Measurements from ENCODE around the gene ZC3HAV1L.
"Not testable (repeated sequence)": the region's sequence is repeated elsewhere in the genome, so short reads cannot be mapped to it uniquely, and the experiment has no call there.

Gene ZC3HAV1L

DNA sequence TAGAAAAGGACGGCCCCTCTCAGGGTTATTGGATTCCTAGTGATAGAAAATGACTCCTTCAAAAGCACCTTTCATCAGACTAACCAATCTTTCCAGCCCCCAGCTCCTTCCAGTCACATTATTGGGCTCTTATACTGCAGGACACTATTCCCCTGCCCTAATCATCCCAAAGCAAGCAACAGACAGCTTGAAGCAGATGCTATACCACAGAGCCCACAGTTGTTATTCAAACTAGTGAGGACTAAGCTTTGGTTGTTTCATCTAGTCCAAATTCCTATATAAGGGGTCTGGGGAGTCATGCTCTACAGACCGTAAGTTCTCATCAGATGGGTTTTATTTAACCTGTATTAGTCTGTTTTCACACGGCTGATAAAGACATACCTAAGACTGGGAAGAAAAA lies 24.5 kb downstream of the ZC3HAV1L start:
- DNase-seq: no peak

DNA sequence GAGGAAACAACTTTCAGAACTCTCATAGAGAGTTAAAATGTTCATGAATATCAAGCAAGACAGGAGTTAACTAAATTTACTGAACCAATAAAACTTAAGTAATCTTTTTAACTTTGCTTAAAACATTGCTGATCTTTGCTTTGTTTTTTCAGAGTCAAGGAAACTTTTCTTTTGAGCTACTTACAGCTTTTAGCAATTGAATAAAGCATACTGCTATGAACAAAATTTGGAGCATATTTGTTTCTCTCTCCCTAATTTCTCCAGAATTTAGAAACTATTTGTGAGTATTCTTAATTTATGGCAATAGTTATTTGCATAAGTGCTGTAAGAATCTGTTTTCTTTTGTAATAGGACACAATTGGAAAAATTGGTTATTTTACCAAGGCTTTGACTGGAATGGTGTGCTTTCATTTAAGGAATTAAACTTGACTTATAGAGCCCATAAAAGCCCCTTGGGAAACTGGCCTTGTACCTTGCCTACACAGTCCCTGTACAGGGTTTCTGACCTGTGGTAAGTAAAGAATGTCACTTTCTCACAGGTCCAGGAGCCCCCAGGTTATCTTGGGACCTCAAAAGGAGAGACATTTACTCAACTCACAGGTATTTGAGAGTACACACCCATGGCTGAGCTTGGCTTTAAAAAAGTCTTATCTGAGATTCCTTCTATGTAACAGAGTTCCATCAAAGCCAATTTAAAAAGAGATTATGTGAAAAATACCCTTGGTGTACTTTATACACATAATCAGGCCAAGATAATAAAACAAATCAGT lies 31.3 kb downstream of the ZC3HAV1L start:
- no peak for DNase-seq

GRCh38 chr7:138999414-138999813 lies 36.4 kb downstream of the ZC3HAV1L start:
- no peak for DNase-seq

DNA sequence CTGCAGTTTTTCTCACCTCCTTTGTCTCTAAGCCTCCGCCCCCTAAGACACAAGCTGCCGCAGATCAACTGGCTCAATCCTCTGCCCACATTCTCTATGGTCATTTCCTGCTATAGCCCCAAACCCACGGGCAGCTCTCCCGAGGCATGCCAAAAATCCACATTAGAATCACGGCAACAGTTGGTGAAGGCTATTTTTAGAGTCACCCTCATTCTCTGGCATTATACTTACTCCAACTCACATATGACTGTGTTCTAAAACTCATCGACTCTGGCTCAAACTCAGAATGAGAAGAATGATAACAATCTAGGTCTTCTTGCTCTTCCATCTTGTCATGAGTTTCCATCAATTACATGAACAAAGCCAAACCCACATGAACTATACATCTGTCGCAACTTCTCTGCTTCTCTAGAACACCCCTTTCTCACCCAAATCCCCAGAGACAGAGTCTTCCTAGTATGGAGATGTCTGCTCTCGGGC lies 43.8 kb downstream of the ZC3HAV1L start:
- DNase-seq: no peak

DNA sequence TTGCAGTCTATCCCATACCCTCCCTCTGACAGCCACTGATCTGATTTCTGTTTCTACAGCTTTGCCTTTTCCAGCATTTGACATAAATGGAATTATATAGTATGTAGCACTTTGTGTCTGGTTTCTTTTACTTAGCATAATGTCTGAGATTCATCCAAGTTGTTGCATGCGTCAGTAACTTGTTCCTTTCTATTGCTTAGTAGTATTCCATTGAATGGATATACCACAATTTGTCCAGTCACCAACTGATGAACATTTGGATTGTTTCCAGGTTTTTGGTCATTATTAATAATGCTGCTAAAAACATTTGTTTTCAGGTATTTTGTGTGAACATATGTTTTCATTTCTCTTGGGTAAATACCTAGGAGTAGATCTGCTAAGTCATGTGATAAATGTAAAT lies 48.2 kb downstream of the ZC3HAV1L start:
- DNase-seq: no peak

GRCh38 chr7:138982204-138982623 lies 53.6 kb downstream of the ZC3HAV1L start:
- DNase-seq: no peak

- no peak for DNase-seq
Measured at GRCh38 chr7:138981332-138982203, 54.3 kb downstream of the ZC3HAV1L start, which contains the start of gene KIAA1549. Gene KIAA1549 (minus strand): TSS chr7:138981389. CDS start chr7:138981269, 120 bp downstream.

GRCh38 chr7:138980563-138981291 lies 55.1 kb downstream of the ZC3HAV1L start:
- DNase-seq: no peak

GRCh38 chr7:138979988-138980562 lies 55.8 kb downstream of the ZC3HAV1L start:
- no peak for DNase-seq

DNA sequence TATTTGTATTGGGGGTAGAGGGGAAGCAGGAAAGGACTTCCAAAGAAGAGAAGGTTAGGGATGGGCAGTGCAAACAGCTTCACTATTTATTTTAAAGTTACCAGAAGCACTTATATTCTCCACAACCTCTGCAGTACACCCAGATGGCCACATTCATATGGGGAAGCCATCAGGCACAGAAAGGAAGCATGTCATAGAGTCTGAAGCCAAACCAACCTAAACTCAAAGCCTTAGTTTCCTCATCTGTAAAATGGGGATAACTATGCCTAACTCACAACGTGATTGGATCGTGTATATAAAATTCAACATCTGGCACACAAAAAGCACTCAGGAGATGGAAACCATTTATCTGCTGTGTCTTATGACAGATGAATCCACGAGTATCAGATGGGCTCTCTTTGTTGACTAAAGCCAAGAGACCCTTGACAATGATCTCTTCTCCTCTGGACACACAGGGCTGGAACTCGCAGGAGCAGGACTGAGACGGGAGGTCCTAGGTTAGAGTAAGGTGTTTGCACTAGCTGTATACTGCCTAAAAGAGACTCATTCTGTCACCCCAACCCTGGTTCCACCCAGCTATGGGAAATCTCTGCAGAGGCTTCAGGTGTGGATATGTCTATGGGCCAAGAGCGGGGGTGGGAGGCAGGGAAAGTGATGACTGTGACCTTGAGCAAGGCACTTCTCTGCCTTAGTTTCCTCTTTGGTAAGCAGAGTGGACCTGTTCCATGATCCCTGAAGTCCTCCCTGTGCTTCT lies 56.4 kb downstream of the ZC3HAV1L start:
- DNase-seq: no peak

DNA sequence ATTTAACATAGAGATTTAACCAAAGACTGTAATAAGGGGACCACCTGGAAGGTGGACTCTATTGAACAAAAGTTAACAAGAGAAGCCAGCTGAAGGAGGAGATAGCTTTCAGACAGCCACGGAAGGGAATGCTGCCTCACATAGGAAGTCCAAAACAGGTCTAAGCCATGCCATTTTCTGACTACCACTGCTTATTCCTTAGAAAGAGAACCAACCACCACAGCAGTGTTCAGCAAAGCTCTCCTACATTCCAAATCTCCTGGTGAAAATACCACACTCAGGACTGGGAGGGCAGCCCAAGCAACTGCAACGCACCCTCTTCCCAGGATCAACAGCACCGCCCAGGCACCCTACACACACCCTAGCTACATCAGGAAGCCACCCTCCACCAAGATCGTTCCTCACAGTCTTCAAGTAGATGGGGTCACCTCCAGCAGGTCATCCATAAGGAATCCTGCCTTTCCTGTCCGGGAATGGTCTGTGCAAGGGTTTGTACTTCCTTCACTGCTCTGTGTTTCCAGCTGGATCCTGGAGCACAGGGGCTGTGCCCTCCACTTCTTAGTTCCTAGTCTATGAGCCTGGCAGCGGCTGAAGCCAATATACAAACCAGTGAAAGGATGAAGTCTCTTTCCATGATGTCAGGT lies 57.2 kb downstream of the ZC3HAV1L start:
- no peak for DNase-seq

- not testable (repeated sequence) for DNase-seq
Measured at GRCh38 chr7:138976161-138976560, 59.7 kb downstream of the ZC3HAV1L start.

Data from NK-92 treated with Interleukin-12 subunit alpha and Interleukin-12 subunit beta, amount 100 ng/mL, for 24 hours (cell line).